IMR-90 (cell line): Measurements from ENCODE around the gene ILF2. TPM values are rescaled to one million over a fixed set of nuclear protein-coding genes. Genes with fewer than 3 reads are reported as not detected.
A peak's percentile ranks its signal among the peaks of the same experiment; 100 is the strongest.

Source experiments
- ATAC-seq: fragments of 200-7000 bp; cut with Tn5 transposase; 2 replicates; pipeline ENCODE4 v1.9.1; 2020; ENCODE audit warnings: low read depth, mild to moderate bottlenecking, moderate library complexity
- Bru-seq: library from RNA; stranded (reverse); fragments of 400-500 nt; gene quantifications from one replicate; lab custom pipeline; 2021; lab: Mats Ljungman, UMichigan
- BruChase-seq, 2 experiments: library from RNA; stranded (reverse); fragments of 400-500 nt; gene quantifications; one replicate each; lab custom pipeline; 2021; lab: Mats Ljungman, UMichigan
- BruUV-seq: library from RNA; stranded (reverse); fragments of 400-500 nt; replicated peaks from 2 replicates; lab custom pipeline; 2021; lab: Mats Ljungman, UMichigan
- CTCF ChIA-PET: fragments of 300-600 bp; formaldehyde crosslinking; extraction: SDS; loops from one replicate; lab custom pipeline; 2021; ENCODE audit warnings: antibody characterized with exemption; lab: Yijun Ruan, JAX
- POLR2A ChIA-PET: fragments of 300-600 bp; sonication (Branson Sonifier 250); formaldehyde crosslinking; loops from one replicate; lab custom pipeline; 2022; ENCODE audit warnings: antibody characterized with exemption; ENCODE audit not compliant: unreplicated experiment; lab: Charles Lee
- DNase-seq: peaks from one replicate; pipeline ENCODE4 v3.0.0; 2013
- H2AFZ ChIP-seq: replicated peaks from 2 replicates; pipeline ENCODE3; 2013; ENCODE audit warnings: low read length, mild to moderate bottlenecking; ENCODE audit not compliant: poor library complexity
- H2AK5ac ChIP-seq: 2 replicates; pipeline ENCODE4 v1.6.1; 2013; ENCODE audit warnings: low read depth, low read length, inconsistent platforms
- H2AK9ac ChIP-seq: replicated peaks from 2 replicates; pipeline ENCODE3; 2013; ENCODE audit warnings: mild to moderate bottlenecking, low read depth, low read length, moderate library complexity; ENCODE audit not compliant: poor library complexity
- H2BK120ac ChIP-seq: 2 replicates; pipeline ENCODE4 v1.6.1; 2013; ENCODE audit warnings: low read depth, low read length, inconsistent platforms
- H2BK15ac ChIP-seq: 3 replicates; pipeline ENCODE4 v1.6.1; 2013; ENCODE audit warnings: low read depth, low read length, inconsistent platforms
- H2BK20ac ChIP-seq: 2 replicates; pipeline ENCODE4 v1.6.1; 2013; ENCODE audit warnings: low read depth, mild to moderate bottlenecking, inconsistent platforms, low read length, moderate library complexity
- H2BK5ac ChIP-seq: 2 replicates; pipeline ENCODE4 v1.6.1; 2013; ENCODE audit warnings: mild to moderate bottlenecking, low read depth, low read length, inconsistent platforms; ENCODE audit not compliant: poor library complexity, severe bottlenecking
- H3K14ac ChIP-seq: replicated peaks from 2 replicates; pipeline ENCODE4 v1.6.1; 2013; ENCODE audit warnings: low read depth, low read length, inconsistent platforms
- H3K18ac ChIP-seq: 2 replicates; pipeline ENCODE4 v1.6.1; 2013; ENCODE audit warnings: low read depth, low read length, control low read depth
- H3K23ac ChIP-seq: 2 replicates; pipeline ENCODE4 v1.6.1; 2013; ENCODE audit warnings: low read depth, low read length, inconsistent platforms
- H3K27ac ChIP-seq: 2 replicates; pipeline ENCODE4 v1.5.1; 2013; ENCODE audit warnings: mild to moderate bottlenecking, control low read depth, low read length; ENCODE audit not compliant: insufficient read depth
- H3K27me3 ChIP-seq: 2 replicates; pipeline ENCODE4 v1.6.1; 2013; ENCODE audit warnings: low read length; ENCODE audit not compliant: control insufficient read depth, insufficient read depth
- H3K36me3 ChIP-seq: 2 replicates; pipeline ENCODE4 v1.6.1; 2013; ENCODE audit warnings: low read length, mixed read lengths; ENCODE audit not compliant: control insufficient read depth, insufficient read depth
- H3K4ac ChIP-seq: 2 replicates; pipeline ENCODE4 v1.6.1; 2013; ENCODE audit warnings: low read depth, low read length, inconsistent platforms
- H3K4me1 ChIP-seq: 2 replicates; pipeline ENCODE4 v1.6.1; 2013; ENCODE audit warnings: low read length, mixed read lengths; ENCODE audit not compliant: control insufficient read depth, insufficient read depth
- H3K4me2 ChIP-seq: 2 replicates; pipeline ENCODE4 v1.6.1; 2013; ENCODE audit warnings: low read depth, mild to moderate bottlenecking, control low read depth, low read length, moderate library complexity
- H3K4me3 ChIP-seq: 2 replicates; pipeline ENCODE4 v1.5.1; 2013; ENCODE audit warnings: low read depth, mild to moderate bottlenecking, control low read depth, low read length, moderate library complexity; ENCODE audit not compliant: insufficient read depth
- H3K56ac ChIP-seq: 2 replicates; pipeline ENCODE4 v1.6.1; 2013; ENCODE audit warnings: low read length, inconsistent platforms; ENCODE audit not compliant: insufficient read depth; ENCODE audit errors: extremely low read depth
- H3K79me1 ChIP-seq, 2 experiments: 2 replicates each; pipeline ENCODE4 v1.6.1; 2013; ENCODE audit warnings: low read length in 2 of 2, inconsistent platforms in 1 of 2, low read depth in 1 of 2
- H3K9ac ChIP-seq: 2 replicates; pipeline ENCODE4 v1.6.1; 2013; ENCODE audit warnings: low read depth, low read length, control low read depth
- H3K9me1 ChIP-seq: 2 replicates; pipeline ENCODE4 v1.6.1; 2013; ENCODE audit warnings: low read length, inconsistent platforms; ENCODE audit not compliant: insufficient read depth
- H3K9me3 ChIP-seq: 2 replicates; pipeline ENCODE4 v1.6.1; 2013; ENCODE audit warnings: low read length; ENCODE audit not compliant: control insufficient read depth, insufficient read depth
- H4K20me1 ChIP-seq: 2 replicates; pipeline ENCODE4 v1.6.1; 2013; ENCODE audit warnings: low read length, inconsistent platforms; ENCODE audit not compliant: insufficient read depth
- H4K5ac ChIP-seq: 2 replicates; pipeline ENCODE4 v1.6.1; 2013; ENCODE audit warnings: mild to moderate bottlenecking, low read depth, low read length, control low read depth
- H4K8ac ChIP-seq, 2 experiments: 2 replicates each; pipeline ENCODE4 v1.6.1; 2013; ENCODE audit warnings: low read depth in 2 of 2, low read length in 2 of 2, control low read depth in 1 of 2, inconsistent platforms in 1 of 2
- H4K91ac ChIP-seq: 2 replicates; pipeline ENCODE4 v1.6.1; 2013; ENCODE audit warnings: low read depth, low read length, inconsistent platforms; ENCODE audit not compliant: insufficient read depth
- CEBPB ChIP-seq: IDR thresholded peaks from 2 replicates; pipeline ENCODE4 v1.6.1; 2012; ENCODE audit warnings: low read depth, low read length, improper control_type of control experiment
- CHD1 ChIP-seq: IDR thresholded peaks from 2 replicates; pipeline ENCODE4 v1.6.1; 2012; ENCODE audit warnings: low read depth, low read length, improper control_type of control experiment
- MAFK ChIP-seq: IDR thresholded peaks from 2 replicates; pipeline ENCODE4 v1.6.1; 2012; ENCODE audit warnings: low read depth, low read length, improper control_type of control experiment
- MAZ ChIP-seq: IDR thresholded peaks from 2 replicates; pipeline ENCODE4 v1.6.1; 2012; ENCODE audit warnings: low read depth, mild to moderate bottlenecking, low read length, improper control_type of control experiment, moderate library complexity, borderline replicate concordance
- MXI1 ChIP-seq: IDR thresholded peaks from 2 replicates; pipeline ENCODE4 v1.6.1; 2012; ENCODE audit warnings: low read depth, mild to moderate bottlenecking, low read length, moderate library complexity, borderline replicate concordance
- POLR2A ChIP-seq: IDR thresholded peaks from 2 replicates; pipeline ENCODE4 v1.6.1; 2012; ENCODE audit warnings: mild to moderate bottlenecking, low read depth, low read length
- RAD21 ChIP-seq: IDR thresholded peaks from 2 replicates; pipeline ENCODE4 v1.6.1; 2012; ENCODE audit warnings: low read length, improper control_type of control experiment
- RCOR1 ChIP-seq: IDR thresholded peaks from 2 replicates; pipeline ENCODE4 v1.6.1; 2012; ENCODE audit warnings: mild to moderate bottlenecking, low read length, improper control_type of control experiment; ENCODE audit not compliant: insufficient replicate concordance
- RFX5 ChIP-seq: IDR thresholded peaks from 2 replicates; pipeline ENCODE4 v1.8.0; 2012; ENCODE audit warnings: low read depth, mild to moderate bottlenecking, low read length, moderate library complexity
- SMC3 ChIP-seq: fragments of 150-350 bp; IDR thresholded peaks from 2 replicates; pipeline ENCODE4 v1.6.1; 2016; ENCODE audit warnings: low read depth, mild to moderate bottlenecking, antibody characterized with exemption, low read length, moderate library complexity
- WGBS, 2 experiments: methylation state at CpG; one replicate each; pipeline versions ENCODE4 v1.1.5 to v1.1.7; 2013; ENCODE audit warnings: missing lambda C conversion rate in 2 of 2; ENCODE audit not compliant: insufficient read length in 1 of 2; ENCODE audit errors: extremely low coverage in 2 of 2; 5-methylcytosine and 5-hydroxymethylcytosine counted together
- dilution Hi-C: fragments of 300-500 bp; cut with HindIII; formaldehyde crosslinking; loops from one replicate; pipeline ENCODE4 v1.14.3; 2018; ENCODE audit warnings: low sequenced_read_pairs; ENCODE audit not compliant: unreplicated experiment
- in situ Hi-C: fragments of 300-500 bp; cut with MboI; formaldehyde crosslinking; loops from 3 replicates; pipeline ENCODE4 v1.14.3; 2019; ENCODE audit warnings: low sequenced_read_pairs, inconsistent platforms, mixed read lengths
- intact Hi-C: fragments of 100-400 bp; cut with micrococcal nuclease; formaldehyde crosslinking; loops from 2 replicates; pipeline ENCODE4 v1.10.0; 2022
- long read RNA-seq: library from polyadenylated mRNA; unstranded; transcript quantifications from one replicate; pipeline ENCODE4 v2.0.0, GENCODE V29; 2021; ENCODE audit not compliant: unreplicated experiment
- polyA plus RNA-seq, 3 experiments: library from polyadenylated mRNA; depleted of rRNA; stranded (reverse); fragments of >200 nt; gene quantifications; 2 replicates each; pipeline ENCODE4 v1.2.3, GENCODE V29; 2012; ENCODE audit warnings: low replicate concordance in 1 of 3
- total RNA-seq: library from RNA; depleted of rRNA; stranded (reverse); fragments of >200 nt; gene quantifications from 2 replicates; pipeline ENCODE4 v1.2.3, GENCODE V29; 2012; rRNA removed
- TF ChIP-seq, protein P1 (sequence below): fragments of 150-350 bp; IDR thresholded peaks from 2 replicates; pipeline ENCODE4 v1.6.1; 2017; ENCODE audit warnings: mild to moderate bottlenecking, antibody characterized with exemption, low read length, low read depth
- TF ChIP-seq, protein P2 (sequence below): fragments of 150-350 bp; IDR thresholded peaks from 2 replicates; pipeline ENCODE4 v1.6.1; 2016; ENCODE audit warnings: low read depth, mild to moderate bottlenecking, low read length, moderate library complexity, borderline replicate concordance

ILF2 gene
- total RNA-seq (405 and 504 TPM in 2 replicates), polyA plus RNA-seq (2012; rRNA removed) (269 and 273 TPM in 2 replicates), Bru-seq, nascent RNA (percentile 91 among the genes with signal in this experiment), BruChase-seq, experiment 1, labeled RNA remaining after a 6-hour chase (percentile 93 among the genes with signal in this experiment), BruChase-seq, experiment 2, labeled RNA remaining after a 2-hour chase (percentile 85 among the genes with signal in this experiment)
- polyA plus RNA-seq (2012; cell fraction: cytosol; rRNA removed) = 87.2 and 161 TPM in 2 replicates
- polyA plus RNA-seq (2012; cell fraction: nucleus; rRNA removed; ENCODE audit: low replicate concordance) = 43.3 and 169 TPM in 2 replicates
- long read RNA-seq, transcript ILF2-201 (14 exons, 1,659 nt) = major isoform, 87 of 97 reads
- long read RNA-seq, partial matches to known transcripts = 6 of 97 reads
- long read RNA-seq, other reads (novel, unspliced or antisense) = 4 of 97 reads

GRCh38 chr1:153670859-153671627, at the start of gene ILF2:
ILF2 (minus strand) TSS chr1:153670993; CDS start chr1:153670922, 71 bp downstream.
- no peaks in the 10 kb centered on the region for H3K27me3 ChIP-seq
- peak within 1 kb of the TSS; percentile 83 for H3K9ac ChIP-seq
- ChIA-PET POLR2A (no interaction called here), CTCF (no interaction called here)
- peak within 1 kb of the TSS; percentile 91 for H2AK5ac ChIP-seq
- ATAC-seq (peak; percentile 93), DNase-seq (peak; percentile 100)
- no TSS peak for BruUV-seq
- H3K9me3 ChIP-seq = no peaks in the 10 kb centered on the region
- H3K14ac ChIP-seq = peak within 1 kb of the TSS; percentile 93
- intact Hi-C loops (loop anchor here (2.0 to 5.0 kb wide), 4 partner anchors 98 to 736 kb away; partner anchors contain the start of gene IL6R), dilution Hi-C loops (no loop called here), in situ Hi-C loops (loop anchor here (10.0 kb wide), 1 partner anchor 304 kb away; the partner anchor contains the start of gene JTB)
- H3K4ac ChIP-seq = peak within 1 kb of the TSS; percentile 87
- H3K79me1 ChIP-seq = peaks cover 12 to 21% of the 10 kb centered on the region in 2 experiments; a peak in 1 of 4 replicates
- H3K4me3 ChIP-seq = peak within 1 kb of the TSS; percentile 65
- no peak within 1 kb of the TSS for H2BK15ac ChIP-seq
- peak within 1 kb of the TSS; percentile 41 for H4K5ac ChIP-seq
- H3K36me3 ChIP-seq = peaks cover 25% of the 10 kb centered on the region
- H3K4me2 ChIP-seq = peak within 1 kb of the TSS; percentile 88
- H3K9me1 ChIP-seq = no peaks in the 10 kb centered on the region
- H2AFZ ChIP-seq = peak within 1 kb of the TSS; percentile 90
- H3K18ac ChIP-seq = peak within 1 kb of the TSS; percentile 11; the same call in 1 of the 2 replicates
- peak within 1 kb of the TSS; percentile 52 for H2BK5ac ChIP-seq
- H4K91ac ChIP-seq = peak within 1 kb of the TSS; percentile 86
- peak within 1 kb of the TSS; percentile 61 for H3K27ac ChIP-seq
- peaks cover 1% of the 10 kb centered on the region; the same call in 1 of the 2 replicates for H3K4me1 ChIP-seq
- H2AK9ac ChIP-seq = peak within 1 kb of the TSS; percentile 99
- peak within 1 kb of the TSS; percentile 43 to 92 for H4K8ac ChIP-seq
- H3K23ac ChIP-seq = peak within 1 kb of the TSS; percentile 71
- H4K20me1 ChIP-seq = peaks cover 11% of the 10 kb centered on the region; the same call in 1 of the 2 replicates
- 0% methylated on average over 12 of the region's 35 CpGs; no CpG with 5 or more reads in 1 of the 2 experiments for WGBS, 2 experiments
- H2BK120ac ChIP-seq = peak within 1 kb of the TSS; percentile 13; the same call in 1 of the 2 replicates
- H3K56ac ChIP-seq = peak within 1 kb of the TSS; percentile 89
- no peak within 1 kb of the TSS for H2BK20ac ChIP-seq
- TF ChIP-seq MXI1 = peak; percentile 57; the same call in 1 of the 2 replicates
- TF ChIP-seq RFX5 = peak; percentile 87
- TF ChIP-seq, protein P1, sequence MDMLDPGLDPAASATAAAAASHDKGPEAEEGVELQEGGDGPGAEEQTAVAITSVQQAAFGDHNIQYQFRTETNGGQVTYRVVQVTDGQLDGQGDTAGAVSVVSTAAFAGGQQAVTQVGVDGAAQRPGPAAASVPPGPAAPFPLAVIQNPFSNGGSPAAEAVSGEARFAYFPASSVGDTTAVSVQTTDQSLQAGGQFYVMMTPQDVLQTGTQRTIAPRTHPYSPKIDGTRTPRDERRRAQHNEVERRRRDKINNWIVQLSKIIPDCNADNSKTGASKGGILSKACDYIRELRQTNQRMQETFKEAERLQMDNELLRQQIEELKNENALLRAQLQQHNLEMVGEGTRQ = no peak
- TF ChIP-seq SMC3 = no peak
- TF ChIP-seq CEBPB = no peak
- TF ChIP-seq, protein P2, sequence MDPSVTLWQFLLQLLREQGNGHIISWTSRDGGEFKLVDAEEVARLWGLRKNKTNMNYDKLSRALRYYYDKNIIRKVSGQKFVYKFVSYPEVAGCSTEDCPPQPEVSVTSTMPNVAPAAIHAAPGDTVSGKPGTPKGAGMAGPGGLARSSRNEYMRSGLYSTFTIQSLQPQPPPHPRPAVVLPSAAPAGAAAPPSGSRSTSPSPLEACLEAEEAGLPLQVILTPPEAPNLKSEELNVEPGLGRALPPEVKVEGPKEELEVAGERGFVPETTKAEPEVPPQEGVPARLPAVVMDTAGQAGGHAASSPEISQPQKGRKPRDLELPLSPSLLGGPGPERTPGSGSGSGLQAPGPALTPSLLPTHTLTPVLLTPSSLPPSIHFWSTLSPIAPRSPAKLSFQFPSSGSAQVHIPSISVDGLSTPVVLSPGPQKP = no peak
- 0 out of 2 replicates have a peak, but pooled peaks have one; percentile 63 for TF ChIP-seq MAZ
- no peak for TF ChIP-seq RCOR1
- no peak for TF ChIP-seq MAFK
- peak; percentile 97 for TF ChIP-seq POLR2A
- TF ChIP-seq RAD21 = no peak
- peak; percentile 91; the same call in 1 of the 2 replicates for TF ChIP-seq CHD1
